HG02571 (cell line): ENCODE results near the gene RAC3.

Source experiments
- ATAC-seq: cut with Tn5 transposase; IDR thresholded peaks from one replicate; pipeline ENCODE4 v1.9.1; 2021; ENCODE audit warnings: mild to moderate bottlenecking, moderate library complexity; ENCODE audit not compliant: unreplicated experiment

RAC3 gene

DNA sequence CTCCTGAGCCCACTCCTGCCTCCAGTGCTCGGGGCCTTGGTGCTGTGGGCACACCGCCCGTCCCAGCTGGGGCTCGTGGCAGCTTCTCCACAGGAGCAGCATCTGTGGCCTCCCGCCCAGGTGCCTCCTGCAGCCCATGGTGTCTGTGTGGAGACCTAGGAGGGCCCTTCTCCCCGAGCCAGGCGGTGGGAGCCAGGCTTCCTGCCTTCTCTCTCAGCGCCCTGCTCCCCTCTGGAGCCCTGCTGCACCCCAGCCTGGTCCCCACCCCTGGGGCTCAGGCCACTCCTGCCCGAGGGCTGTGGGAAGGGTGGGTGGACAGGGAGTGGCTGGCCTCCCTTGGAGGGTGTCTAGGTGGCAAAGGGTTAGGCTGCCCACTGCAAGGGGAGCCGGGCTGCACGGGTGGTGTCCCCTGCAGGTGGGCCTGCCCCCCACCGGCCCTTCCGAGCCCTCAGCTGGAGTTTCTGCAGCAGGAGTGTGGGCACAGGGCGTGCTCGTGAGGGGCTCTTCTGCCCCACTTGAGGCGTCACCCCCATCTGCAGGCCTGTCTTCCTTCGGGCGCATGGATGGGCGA is 19.8 kb upstream of the RAC3 start:
- no peak for ATAC-seq

DNA sequence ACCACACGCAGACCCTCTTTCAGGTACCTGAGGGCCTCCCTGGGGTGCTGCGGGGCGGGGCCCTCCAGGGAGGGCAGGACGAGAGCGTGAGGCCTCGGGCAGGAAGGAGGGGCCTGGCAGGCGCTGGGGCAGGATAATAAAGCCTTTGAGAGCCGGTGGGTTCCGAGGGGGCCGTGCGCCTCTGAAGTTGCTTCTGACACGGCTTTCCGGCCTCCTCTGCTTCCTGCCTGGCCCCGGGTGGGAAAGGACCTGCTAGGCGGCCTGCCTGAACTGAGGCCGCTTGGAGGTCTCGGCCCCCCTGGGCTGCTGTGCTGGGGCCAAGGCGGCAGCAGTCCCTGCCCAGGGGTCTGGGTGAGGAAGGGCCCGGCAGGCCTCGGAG is 19.2 kb upstream of the RAC3 start:
- no peak for ATAC-seq

DNA sequence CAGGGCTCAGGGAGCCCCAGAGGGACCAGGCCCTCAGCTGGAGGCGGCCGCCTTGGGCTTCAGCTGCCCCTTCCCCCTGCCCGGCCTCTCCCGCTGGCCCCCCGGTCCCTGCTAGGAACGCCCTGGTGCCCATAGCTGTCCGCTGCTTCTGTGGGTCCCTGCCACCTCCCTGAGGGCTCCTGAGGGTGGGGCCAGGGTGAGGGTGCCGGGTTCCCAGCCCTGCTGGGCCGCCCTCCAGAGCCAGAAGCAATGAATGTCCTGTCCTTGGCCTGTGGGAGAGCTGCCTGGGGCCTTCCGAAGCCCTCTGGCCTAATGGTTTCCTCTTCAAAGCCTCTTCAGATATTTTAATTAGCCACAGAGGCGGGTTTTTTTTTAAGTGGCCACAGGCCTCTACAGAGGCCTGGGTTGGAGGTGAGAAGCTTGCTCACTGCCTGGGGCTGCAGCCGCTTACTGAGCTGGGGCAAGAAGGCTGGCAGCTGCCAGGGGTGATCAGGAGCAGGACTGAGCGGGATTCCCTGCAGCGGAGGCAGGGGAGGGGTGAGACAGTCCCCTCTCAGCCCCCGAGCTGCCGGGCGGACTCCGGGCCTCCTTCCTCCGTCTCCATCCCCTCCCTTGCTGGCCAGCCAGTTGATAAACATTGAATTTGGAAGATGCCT is 18.7 kb upstream of the RAC3 start:
- no peak for ATAC-seq

DNA sequence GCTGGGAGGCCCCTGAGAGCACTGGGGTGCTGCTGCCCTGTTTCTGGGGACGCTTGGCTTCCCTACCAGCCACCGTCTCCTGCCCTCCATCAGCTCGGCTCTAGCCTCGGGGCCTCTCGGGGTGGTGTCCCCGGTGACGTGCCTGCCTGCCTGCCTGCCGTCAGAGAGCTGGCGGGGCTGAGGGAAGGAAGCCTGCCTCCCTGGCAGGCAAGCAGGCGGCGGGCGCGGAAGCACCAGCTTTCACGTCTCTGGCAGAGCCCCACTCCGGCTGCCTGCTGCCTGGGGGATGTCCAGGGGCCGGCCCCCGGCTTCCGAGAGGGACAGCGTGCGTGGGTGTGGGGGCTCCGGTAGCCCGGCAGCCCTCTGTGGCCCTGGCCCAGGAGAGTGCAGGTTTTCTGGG is 18.1 kb upstream of the RAC3 start:
- ATAC-seq, result no peak

DNA sequence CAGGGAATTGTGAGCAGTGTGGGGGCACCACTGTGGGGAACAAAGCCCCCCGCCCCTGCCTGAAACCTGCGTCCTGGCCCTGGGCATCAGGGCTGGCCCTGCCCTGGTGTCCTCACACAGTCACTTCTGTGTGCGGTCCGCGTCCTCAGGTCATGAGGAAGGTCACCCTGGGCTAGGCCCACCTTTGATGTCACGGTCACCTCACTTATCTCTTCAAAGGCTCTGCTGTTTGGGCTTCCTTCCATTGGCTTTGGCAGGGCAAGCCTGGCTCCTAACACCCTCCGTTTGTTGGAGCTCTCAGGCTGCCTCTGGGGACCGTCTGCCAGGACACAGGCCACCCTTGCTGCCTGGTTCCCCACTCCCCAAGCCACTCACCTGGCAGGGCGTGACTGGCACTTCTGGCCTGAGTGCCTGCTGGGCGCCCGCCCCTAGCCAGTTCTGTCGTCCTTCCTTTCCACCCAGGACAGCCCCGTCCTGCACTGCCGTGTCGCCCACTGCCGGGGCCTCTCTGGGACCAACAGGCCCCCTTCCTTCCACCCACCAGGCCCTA is 17.6 kb upstream of the RAC3 start:
- ATAC-seq, result no peak

DNA sequence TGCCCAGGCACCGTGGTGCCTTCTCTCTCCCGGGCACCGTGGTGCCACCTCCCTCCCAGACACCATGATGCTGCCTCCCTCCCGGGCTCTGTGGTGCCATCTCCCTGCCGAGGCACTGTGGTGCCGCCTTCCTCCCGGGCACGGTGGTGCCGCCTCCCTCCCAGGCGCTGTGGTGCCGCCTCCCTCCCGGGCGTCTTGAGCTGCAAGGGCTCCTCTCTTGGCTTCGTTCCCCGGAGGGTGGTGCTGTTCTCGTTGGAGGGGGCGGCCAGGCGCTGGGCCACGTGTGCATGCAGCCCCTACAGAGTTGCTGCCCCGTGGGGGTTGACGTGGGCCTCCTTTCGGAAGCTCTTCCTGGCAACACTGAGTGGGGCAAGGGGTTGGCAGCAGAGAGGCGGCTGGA is 17.0 kb upstream of the RAC3 start:
- no peak for ATAC-seq

DNA sequence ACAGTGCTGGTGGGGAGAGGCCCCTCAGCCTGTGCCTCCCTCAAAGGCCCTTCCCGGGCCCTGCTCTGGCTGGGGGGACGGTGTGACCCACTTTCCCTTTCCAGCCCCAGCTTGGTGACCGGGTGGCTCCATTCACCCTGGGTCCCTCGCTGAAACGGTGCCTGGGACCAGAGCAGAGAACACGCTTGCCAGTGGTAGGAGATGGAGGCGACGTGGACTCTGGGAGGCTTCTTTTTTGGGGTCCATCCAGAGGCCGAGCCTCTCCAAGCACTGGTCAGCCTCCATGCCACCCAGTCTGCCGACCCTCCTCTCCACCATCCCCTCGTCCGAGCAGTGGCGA is 16.5 kb upstream of the RAC3 start:
- no peak for ATAC-seq

DNA sequence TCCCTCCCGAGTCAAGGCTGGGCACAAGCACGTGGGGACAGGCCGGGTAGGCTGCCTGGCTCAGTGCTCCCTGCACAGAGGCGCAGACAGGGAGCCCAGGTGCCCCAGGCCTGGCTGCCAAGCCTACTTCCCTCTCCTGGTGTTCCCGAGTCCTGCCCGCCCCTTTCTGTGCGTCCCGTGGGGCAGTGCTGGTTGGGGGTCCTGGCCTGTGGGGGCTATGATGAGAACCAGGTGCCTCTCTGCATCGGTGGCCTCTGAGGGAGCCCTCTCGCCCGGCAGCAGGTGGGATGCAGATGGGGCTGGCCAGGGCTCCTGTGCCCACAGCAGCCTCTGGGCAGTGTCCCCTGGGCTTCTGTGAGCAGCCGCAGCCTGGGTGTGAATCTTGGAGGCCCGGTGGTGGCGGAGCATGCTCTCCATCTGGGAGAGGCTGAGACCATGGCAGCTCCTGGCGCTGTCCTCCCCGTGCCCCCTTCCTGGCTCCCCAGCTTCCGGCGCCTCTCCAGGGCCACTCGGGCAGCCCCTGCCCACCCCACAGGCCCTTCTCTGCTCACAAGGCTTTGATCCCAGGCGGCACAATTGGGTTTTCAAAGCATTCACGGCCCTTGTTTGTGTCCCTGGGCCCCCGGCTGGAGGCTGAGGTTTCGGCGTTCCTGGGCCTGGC is 16.0 kb upstream of the RAC3 start:
- no peak for ATAC-seq

DNA sequence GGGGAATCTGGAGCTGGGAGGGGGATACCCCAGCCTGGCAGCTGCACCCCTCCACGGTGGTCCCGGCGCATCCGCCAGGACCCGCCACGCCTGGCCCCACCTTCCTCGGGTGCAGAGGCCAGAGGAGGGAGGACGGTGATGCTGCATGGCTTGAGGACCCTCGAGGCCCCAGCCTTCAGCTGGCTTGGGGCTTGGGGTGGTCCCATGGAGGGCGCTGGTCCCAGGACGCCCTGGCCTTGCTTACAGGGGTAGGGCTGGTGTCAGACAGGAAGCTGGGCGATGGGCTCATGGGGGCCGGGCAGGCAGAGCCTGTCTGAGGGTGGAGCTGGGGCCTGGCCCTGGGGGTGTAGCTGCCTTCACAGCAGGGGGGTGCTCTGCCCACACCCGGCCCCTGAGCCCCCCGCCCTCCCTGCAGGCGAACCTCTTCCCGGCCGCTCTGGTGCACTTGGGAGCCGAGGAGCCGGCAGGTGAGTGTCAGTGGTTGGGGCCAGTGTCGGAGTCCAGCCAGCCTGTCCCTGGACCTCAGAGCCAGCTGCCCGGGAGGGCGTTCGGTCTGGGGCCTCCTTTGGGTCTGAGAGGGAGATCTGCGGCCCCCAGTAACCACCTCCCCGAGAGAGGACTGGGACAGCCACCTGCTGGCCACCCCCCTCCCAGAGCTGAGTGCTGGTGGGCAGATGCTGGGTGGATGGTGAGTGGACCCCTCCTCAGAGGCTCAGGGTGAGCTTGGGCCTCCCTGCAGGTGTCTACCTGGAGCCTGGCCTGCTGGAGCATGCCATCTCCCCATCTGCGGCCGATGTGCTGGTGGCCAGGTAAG is 15.2 kb upstream of the RAC3 start:
- no peak for ATAC-seq

DNA sequence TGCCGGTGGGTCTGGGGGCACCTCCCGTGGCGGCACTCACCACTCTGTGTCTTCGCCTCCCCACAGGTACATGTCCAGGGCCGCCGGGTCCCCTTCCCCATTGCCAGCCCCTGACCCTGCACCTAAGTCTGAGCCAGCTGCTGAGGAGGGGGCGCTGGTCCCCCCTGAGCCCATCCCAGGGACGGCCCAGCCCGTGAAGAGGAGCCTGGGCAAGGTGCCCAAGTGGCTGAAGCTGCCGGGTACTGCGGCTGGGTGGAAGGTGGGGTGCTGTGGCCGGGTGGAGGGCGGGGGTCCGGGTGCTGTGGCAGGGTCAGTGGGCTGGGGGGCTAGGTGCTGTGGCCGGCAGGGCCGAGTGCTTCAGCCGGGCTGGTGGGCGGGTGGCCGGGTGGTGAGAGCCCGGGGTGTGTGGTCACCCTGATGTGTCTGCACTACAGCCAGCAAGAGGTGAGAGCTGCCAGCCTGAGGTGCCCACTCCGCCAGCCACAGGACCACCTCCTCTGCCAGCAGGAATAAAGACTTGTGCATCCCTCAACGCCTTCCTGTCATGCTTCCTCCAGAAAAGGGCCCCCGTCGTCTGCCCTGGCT is 14.5 kb upstream of the RAC3 start:
- ATAC-seq, result no peak

DNA sequence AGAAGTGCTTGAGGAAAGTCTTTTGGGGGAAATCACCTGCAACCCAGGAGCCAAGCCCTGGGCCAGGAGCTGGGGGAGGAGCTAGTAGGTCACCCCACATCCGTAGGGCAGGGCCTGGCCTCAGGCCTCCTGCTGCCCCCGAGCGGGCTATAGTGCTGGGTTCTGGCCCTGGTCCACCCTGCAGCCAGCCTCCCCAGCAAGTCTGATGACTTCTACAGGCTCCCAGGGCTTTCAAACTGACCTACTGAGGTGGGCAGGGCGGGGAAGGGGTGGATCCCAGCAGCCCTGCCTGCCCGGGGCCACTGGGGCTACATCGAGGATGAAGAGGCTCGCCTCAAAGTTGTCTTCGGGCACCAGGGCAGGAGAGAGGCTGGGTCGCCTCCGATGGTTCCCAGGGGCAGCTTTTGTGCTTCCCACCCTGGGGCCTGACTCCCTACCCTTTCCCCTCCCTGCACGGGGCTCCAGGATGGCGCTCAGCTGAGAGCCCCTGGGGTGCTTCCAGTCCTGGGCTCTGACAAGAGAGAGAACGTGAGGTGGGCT is 13.8 kb upstream of the RAC3 start:
- no peak for ATAC-seq

DNA sequence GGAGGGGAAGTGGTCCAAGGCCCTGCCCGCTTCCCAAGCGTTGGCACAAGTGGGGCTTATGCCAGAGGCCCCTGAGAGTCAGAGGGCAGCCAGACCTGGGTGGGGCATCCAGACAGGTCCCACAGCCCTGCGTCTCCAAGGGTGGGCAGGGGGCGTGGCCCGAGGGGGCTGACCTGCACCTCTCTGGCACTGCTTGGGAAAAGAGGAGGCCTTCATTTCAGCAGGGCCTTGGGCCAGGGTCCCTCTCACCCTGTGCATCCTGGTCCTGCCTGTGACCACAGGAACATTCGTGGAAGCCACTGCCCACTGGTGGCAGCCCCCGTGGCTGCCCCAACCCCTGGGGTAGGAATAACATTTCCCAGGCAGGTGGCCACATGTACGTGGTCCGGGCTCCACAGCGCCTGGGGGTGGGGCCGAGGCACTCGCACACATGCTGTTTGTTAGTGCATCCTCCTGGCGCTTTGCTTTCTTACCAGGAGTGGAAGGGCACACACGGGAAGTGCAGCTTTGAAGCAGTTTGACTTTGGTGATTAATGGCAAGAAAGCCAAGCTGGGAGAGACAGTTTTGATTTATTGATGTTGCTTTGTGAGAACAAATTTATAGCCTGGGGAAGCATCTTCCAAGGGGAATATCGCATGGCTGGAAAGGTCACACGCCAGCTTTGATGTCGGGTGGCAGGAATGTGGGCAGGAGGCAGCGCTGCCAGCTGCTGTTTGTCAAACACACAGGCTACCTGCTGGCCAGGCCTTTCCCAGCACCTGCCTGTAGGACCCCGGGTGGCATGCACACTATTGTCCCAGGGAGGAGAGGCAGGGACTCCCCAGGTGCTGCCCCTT is 13.1 kb upstream of the RAC3 start:
- no peak for ATAC-seq

DNA sequence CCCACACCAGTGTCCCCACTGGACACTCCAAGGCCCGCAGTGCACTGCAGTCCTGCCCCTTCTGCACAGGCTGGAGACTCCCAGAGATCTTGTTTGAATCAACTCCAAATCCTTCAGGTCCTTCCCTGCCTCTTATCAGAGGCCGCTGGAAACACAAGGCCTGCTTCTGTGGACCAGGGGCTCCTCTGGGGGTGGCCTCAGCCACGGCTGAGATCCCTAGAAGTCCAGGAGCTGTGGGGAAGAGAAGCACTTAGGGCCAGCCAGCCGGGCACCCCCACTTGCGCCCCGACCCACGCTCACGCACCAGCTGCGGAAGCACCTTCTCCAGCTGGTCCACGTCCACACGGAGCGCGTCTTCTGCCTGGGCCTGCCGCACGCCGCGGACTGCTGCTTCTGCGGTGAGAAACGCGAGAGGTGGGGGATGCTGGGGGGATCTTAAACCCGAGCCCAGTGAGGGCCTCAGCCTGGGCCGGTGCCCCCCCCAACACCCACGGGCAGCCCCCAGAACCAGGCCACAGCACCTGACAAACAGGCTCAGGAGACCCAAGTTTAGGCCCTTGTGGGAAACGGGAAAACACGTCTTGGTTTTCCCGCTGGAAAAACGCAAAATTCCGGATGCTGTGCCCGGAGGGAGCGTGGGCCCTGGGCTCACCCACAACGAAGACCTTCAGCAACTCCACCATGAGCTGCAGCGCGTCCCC is 12.3 kb upstream of the RAC3 start:
- no peak for ATAC-seq

DNA sequence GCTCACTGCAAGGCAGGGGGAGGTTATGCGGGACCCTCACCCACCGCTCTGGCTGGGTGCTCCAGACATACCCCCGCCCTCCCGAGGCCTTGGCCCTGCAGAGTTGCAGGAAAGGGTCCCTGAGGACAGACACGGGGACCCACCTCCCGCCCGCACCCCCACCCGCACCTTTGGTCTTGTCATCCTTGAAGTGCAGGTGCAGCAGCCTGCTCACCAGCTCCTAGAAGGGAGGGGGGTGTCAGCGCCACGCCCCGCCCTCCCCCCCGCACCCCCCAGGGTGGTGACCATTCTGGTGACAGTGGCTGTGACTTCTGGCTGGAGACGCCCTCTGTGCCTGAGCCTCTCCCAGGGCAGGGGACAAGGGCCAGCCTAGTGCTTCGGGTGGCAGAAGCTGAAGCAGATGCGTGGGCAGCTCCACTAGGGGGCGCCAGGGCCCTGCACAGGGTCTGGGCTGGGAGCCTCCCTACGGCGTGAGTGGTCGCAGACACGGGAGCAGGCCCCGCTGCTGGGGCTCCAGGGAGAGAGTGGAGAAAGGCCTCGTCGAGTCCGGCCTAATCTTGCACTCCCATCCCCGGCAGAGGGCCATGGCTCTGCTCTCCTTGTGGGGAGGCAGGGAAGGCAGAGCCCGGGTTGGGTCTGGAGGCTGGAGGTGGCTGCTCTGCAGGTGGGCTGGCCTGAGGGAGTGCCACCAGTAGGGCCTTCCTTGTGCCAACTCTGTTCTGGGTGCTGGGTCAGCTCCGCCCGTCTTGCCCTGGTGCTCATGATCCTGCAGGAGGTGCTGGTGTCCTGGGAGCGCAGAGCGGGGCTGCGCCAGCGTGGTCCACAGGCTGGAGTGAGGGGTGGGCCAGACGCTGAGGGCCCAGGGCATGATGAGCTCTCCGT is 11.5 kb upstream of the RAC3 start:
- ATAC-seq, result no peak

DNA sequence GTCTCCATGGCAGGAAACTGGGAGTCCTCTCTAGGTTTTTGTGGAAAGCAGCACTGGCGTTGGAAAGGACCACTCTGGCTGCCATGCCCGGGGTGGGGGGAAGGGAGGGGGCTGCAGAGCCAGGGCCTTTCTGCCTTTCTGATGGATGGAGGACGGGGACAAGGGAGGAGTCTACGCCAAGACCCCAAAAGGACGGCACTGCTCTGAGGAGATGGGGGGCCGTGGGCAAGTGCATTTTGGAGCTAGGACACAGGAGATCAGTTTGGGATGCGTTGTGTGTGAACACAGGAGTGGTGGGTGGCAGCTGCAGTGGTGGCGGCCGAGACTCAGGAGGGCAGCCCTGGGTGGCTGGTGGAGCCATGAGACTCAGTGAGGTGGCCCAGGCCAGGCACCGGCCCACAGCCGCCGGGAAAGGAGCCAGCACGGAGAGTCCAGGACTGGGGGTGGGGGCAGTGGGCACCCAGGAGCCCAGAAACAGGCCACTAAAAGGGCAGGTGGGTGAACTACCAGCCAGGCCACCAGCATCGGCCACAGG is 10.8 kb upstream of the RAC3 start:
- no peak for ATAC-seq

DNA sequence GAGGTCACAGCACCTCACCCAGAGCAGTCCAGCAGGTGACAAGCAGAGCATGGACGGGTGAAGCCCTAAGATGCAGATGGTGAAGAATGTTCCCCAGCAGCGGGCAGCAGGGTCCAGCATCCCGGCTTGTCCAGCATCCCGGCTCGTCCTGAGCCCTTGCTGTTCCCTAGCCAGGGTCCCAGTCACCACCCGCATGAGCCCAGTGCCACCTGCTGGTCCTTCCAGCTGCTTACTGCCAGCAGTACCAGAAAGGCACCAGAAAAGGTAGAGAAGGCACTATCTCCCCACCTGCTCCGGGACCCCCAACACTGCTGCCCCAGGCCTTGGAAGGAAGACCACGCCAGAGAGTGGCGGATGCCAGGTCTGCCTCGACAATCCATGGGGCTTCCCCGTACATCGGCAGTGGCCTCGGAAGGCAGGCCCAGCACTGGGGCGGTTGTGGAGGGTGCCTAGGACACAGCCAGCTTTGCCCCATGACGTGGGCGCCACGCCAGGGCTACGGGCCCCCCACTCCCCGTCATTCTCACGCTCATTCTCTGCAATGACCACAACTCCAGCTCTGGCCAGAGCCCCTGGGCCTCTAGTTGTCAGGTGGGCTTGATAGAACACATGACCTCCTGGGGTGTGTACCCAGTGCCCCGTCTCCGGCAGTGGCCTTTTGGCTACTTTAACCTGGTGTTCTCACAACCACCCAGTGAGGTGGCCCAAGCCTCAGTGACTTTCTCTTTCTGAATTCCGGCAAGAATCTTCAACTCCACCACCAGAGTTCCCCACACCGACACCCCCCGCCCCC is 10.2 kb upstream of the RAC3 start:
- ATAC-seq, result no peak

DNA sequence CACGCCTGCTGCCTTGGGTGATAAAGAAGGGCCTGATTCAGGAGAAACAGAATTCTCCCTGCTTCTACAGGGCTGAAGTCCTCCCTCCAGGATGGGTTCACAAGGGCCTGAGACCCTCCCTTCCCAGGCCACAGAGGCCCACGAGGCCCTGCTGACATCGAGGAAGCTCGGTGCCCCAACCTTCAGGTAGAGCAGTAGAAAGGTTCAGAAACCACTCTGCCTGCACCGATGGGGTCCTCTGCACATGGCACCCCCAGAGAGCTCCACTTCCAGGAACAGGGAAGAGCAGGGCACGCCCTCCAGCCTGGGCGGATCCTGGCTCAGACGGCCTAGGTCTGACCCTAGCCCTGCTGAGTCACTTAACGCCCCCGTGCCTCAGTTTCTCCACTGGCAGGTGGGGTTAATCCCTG is 9.6 kb upstream of the RAC3 start:
- ATAC-seq, result no peak
